Brain microvascular endothelial cell (primary cell): ENCODE measurements around the gene CTBP2.

ENCODE experiments used
- DNase-seq: peaks from one replicate; pipeline ENCODE4 v3.0.0-alpha.2; 2020
- H3K27ac ChIP-seq: fragments of 250-450 bp; sonication (Bioruptor Pico); 2 replicates; pipeline ENCODE4 v1.5.1; 2020; ENCODE audit warnings: mild to moderate bottlenecking, moderate library complexity
- H3K27me3 ChIP-seq: fragments of 250-450 bp; sonication (Bioruptor Pico); replicated peaks from 2 replicates; pipeline ENCODE4 v1.5.1; 2020; ENCODE audit warnings: mild to moderate bottlenecking
- H3K36me3 ChIP-seq: fragments of 250-450 bp; sonication (Bioruptor Pico); replicated peaks from 2 replicates; pipeline ENCODE4 v1.5.1; 2020; ENCODE audit warnings: mild to moderate bottlenecking
- H3K4me3 ChIP-seq: 2 replicates; pipeline ENCODE4 v1.5.1; 2011; ENCODE audit warnings: low read depth, mild to moderate bottlenecking, control low read depth, low read length, moderate library complexity
- CTCF ChIP-seq: IDR thresholded peaks from 2 replicates; pipeline ENCODE4 v1.5.1; 2011; ENCODE audit warnings: low read depth, mild to moderate bottlenecking, moderate library complexity, low read length, control low read depth, inconsistent platforms; ENCODE audit errors: missing control alignments
- in situ Hi-C: cut with HindIII; loops from 2 replicates; pipeline ENCODE4 v1.10.0; 2017; ENCODE audit warnings: low sequenced_read_pairs, low pct_ligation_motif_present

Gene CTBP2

GRCh38 chr10:125079091-125079600, 81.2 kb downstream of the CTBP2 start:
- no peak for TF ChIP-seq CTCF
- H3K4me3 ChIP-seq: no peak overlapping the region
- no peak overlapping the region for H3K27ac ChIP-seq
- in situ Hi-C loops: no loop called here
- DNase-seq: no peak
- H3K27me3 ChIP-seq: no peaks in the 10 kb centered on the region
- H3K36me3 ChIP-seq: peaks cover 5% of the 10 kb centered on the region

- no peak for TF ChIP-seq CTCF
- in situ Hi-C loops: no loop called here
- no peaks in the 10 kb centered on the region for H3K27me3 ChIP-seq
- peak overlapping the region; percentile 14 for H3K27ac ChIP-seq
- peaks cover 11% of the 10 kb centered on the region for H3K36me3 ChIP-seq
- peak; percentile 62 for DNase-seq
- no peak overlapping the region for H3K4me3 ChIP-seq
Measured at GRCh38 chr10:125076891-125077541, 83.3 kb downstream of the CTBP2 start.

GRCh38 chr10:125076121-125076825, 84.1 kb downstream of the CTBP2 start:
- H3K27me3 ChIP-seq: no peaks in the 10 kb centered on the region
- in situ Hi-C loops: no loop called here
- H3K4me3 ChIP-seq: no peak overlapping the region
- no peak for TF ChIP-seq CTCF
- H3K27ac ChIP-seq: peak overlapping the region; percentile 14
- H3K36me3 ChIP-seq: peaks cover 14% of the 10 kb centered on the region
- DNase-seq: no peak

GRCh38 chr10:125073996-125074395, 86.4 kb downstream of the CTBP2 start:
- no peaks in the 10 kb centered on the region for H3K27me3 ChIP-seq
- H3K36me3 ChIP-seq: peaks cover 13% of the 10 kb centered on the region
- DNase-seq: no peak
- no peak overlapping the region for H3K27ac ChIP-seq
- no peak overlapping the region for H3K4me3 ChIP-seq
- in situ Hi-C loops: no loop called here
- no peak for TF ChIP-seq CTCF

- in situ Hi-C loops: no loop called here
- Histone ChIP-seq H3K27me3 (no peaks in the 10 kb centered on the region), H3K36me3 (peaks cover 13% of the 10 kb centered on the region), H3K27ac (no peak overlapping the region), H3K4me3 (no peak overlapping the region)
- no peak for TF ChIP-seq CTCF
- no peak for DNase-seq
Measured at GRCh38 chr10:125072794-125073193, 87.6 kb downstream of the CTBP2 start.
